Measurements from ENCODE around the gene HERPUD2. TPM values are rescaled to one million over a fixed set of nuclear protein-coding genes. Genes with fewer than 3 reads are reported as not detected.
"Not testable (repeated sequence)": the region's sequence is repeated elsewhere in the genome, so short reads cannot be mapped to it uniquely, and the experiment has no call there.

Gene HERPUD2
- total RNA-seq, 1 donor from 2014 or later: 24.6 TPM

DNA sequence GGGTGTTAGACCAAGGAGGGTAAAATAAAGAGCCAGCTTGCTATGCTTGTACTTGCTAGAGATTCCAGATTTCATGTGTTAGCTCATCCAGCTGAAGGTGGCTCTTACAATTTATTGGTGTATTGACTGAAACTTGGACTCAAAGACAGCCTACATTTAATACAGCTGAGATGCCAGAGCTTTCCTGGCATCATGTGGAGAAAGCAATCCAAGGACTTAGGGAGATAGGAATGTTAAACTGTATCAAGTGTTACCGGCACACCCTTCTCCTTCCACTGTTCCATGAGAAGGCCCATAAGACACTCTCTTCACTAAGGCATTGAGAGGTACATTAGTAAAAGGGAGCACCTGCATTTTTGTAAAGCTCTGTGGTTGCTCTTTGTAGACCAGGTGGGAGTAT, 9.3 kb upstream of the HERPUD2 start:
- TF ChIP-seq, protein P1, sequence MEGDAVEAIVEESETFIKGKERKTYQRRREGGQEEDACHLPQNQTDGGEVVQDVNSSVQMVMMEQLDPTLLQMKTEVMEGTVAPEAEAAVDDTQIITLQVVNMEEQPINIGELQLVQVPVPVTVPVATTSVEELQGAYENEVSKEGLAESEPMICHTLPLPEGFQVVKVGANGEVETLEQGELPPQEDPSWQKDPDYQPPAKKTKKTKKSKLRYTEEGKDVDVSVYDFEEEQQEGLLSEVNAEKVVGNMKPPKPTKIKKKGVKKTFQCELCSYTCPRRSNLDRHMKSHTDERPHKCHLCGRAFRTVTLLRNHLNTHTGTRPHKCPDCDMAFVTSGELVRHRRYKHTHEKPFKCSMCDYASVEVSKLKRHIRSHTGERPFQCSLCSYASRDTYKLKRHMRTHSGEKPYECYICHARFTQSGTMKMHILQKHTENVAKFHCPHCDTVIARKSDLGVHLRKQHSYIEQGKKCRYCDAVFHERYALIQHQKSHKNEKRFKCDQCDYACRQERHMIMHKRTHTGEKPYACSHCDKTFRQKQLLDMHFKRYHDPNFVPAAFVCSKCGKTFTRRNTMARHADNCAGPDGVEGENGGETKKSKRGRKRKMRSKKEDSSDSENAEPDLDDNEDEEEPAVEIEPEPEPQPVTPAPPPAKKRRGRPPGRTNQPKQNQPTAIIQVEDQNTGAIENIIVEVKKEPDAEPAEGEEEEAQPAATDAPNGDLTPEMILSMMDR (conservative IDR thresholded peaks at IDR 0.05; ENCODE audit: low read depth, low read length): no peak
- H3K4me3 ChIP-seq (ENCODE audit: low read depth, low read length): no peak overlapping the region
- DNase-seq (ENCODE audit: low read depth): no peak

DNA sequence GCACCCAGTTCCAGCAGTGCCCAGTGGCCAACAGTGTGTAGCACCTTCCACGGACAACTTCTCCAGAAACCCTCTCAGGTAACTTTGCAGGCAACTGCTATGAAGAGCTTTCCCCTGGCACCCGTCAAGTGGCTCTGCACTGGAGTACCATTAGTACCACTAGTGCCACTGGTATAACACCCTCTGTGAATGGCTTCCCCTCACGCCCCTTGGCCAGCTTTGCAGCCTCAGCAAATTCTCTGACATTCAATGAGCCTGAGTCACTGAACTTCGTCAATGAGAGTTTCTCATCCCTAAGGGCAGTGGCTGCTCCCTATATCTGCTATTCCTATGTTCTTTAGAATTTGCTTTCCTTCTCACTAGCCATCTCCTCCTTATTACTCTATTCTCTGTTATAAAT, 7.6 kb upstream of the HERPUD2 start:
- no peak overlapping the region for H3K4me3 ChIP-seq (ENCODE audit: low read depth, low read length)
- TF ChIP-seq, protein P1 (conservative IDR thresholded peaks at IDR 0.05; ENCODE audit: low read depth, low read length): no peak
- DNase-seq (ENCODE audit: low read depth): no peak

DNA sequence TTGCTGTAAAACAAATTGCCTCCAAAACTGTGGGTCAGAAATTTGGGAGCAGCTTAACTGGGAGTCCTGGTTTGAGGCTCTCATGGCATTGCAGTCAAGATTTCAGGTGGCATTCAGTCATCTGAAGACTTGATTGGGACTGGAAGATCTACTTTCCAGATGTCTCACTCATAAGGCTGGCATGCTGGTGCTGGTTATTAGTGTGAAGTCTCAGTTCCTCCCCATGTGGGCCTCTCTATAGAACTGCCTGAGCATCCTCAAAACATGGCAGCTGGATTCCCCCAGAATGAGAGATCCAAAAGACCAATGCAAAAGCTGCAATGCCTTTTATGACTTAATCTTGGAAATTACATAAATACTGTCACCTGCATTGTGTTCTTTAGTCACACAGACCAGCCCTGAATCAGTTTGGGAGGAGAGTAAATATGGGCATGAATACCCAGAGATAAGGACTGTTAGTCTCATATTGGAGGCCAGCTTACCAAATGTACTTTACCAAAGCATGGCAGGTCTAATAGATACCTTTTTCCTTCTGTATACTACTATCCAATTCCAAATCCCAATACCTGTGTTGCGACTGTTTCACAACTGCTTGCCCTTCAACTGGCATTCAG, 6.5 kb upstream of the HERPUD2 start:
- TF ChIP-seq, protein P1 (conservative IDR thresholded peaks at IDR 0.05; ENCODE audit: low read depth, low read length): no peak
- no peak overlapping the region for H3K4me3 ChIP-seq (ENCODE audit: low read depth, low read length)
- DNase-seq (ENCODE audit: low read depth): no peak

DNA sequence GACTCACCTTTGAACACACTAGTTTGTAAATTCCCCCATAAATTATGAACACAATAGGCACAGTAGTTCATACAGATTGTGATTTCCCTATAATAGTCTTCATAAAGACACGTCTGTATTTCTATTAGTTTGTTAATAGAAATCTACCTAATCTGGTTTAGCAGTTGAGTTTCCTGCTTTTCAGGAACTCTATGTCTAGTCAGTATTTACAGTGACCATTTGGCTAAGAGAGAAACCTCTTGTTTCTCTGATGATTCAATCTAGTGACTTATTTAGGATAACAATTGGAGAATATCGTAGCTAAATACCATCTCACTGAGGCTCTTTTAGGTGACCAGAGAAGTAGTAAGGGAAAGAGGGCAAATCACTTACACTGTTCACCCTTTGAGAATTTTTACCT, 5.9 kb upstream of the HERPUD2 start:
- TF ChIP-seq, protein P1 (conservative IDR thresholded peaks at IDR 0.05; ENCODE audit: low read depth, low read length): no peak
- no peak overlapping the region for H3K4me3 ChIP-seq (ENCODE audit: low read depth, low read length)
- no peak for DNase-seq (ENCODE audit: low read depth)

DNA sequence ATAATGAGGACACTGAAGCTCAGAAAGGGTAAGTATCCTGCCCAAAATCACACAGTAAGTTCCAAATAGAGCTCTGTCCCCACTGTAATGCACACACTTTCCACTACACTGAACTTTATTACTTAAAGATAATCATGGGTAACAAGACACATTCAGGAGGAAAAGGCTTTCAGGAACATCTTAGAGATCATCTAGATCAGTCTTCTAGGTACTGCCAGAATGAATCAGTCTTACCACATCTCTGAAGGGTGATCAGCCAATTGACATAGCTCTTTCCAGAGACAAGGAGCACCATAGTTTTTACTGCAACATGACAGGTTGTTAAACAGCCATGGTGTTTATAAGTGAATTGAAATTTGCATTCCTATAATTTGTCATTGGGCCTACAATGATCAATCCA, 5.4 kb upstream of the HERPUD2 start:
- no peak overlapping the region for H3K4me3 ChIP-seq (ENCODE audit: low read depth, low read length)
- no peak for DNase-seq (ENCODE audit: low read depth)
- TF ChIP-seq, protein P1 (conservative IDR thresholded peaks at IDR 0.05; ENCODE audit: low read depth, low read length): no peak

DNA sequence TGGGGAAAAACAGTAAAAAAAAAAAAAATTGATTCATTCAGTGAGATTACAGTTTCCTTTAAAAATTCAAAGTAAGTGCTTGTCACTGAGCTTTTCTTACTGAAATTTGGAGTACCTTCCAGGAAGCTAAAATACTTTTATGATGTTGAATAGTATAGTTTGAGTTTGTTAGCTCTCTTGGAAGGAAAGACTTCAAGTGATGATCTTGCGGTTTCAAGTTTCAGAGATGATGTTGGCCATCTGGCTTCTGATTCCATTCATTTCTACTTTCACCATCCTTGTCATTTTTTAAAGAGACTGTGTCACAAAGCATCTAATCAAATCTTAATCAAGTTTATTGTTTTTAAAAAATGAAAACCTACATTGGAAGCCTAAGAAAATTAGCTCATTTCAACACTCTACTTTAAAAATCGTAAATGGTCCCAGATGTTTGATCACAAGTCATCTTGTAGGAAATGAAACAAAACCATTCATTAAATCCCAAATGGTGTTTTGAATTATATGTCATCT, 4.9 kb upstream of the HERPUD2 start:
- DNase-seq (ENCODE audit: low read depth): no peak
- TF ChIP-seq, protein P1 (conservative IDR thresholded peaks at IDR 0.05; ENCODE audit: low read depth, low read length): no peak
- no peak overlapping the region for H3K4me3 ChIP-seq (ENCODE audit: low read depth, low read length)

DNA sequence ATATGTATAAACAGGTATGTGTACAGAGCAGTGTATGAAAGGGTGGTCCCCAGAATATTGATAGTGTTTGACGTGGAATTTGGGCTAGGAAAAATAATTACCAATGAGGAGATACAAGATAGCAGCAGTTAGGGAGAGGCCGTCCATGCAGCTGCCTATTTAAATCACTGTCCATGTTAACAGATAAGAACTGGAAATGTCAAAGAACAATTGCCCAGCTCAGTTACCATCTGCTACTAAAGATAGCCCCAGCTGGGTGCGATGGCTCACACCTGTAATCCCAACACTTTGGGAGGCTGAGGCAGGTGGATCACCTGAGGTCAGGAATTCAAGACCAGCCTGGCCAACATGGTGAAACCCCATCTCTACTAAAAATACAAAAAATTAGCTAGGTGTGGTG, 3.4 kb upstream of the HERPUD2 start:
- H3K4me3 ChIP-seq (ENCODE audit: low read depth, low read length); DNase-seq (ENCODE audit: low read depth): not testable (repeated sequence)
